ENCODE results near the gene DCDC1. TPM values are rescaled to one million over a fixed set of nuclear protein-coding genes. Genes with fewer than 3 reads are reported as not detected.
"Not testable (repeated sequence)": the region's sequence is repeated elsewhere in the genome, so short reads cannot be mapped to it uniquely, and the experiment has no call there.

Gene DCDC1
- total and polyA plus RNA-seq, 9 donors: 0.16 to 18.4 (median 1.5) TPM

DNA sequence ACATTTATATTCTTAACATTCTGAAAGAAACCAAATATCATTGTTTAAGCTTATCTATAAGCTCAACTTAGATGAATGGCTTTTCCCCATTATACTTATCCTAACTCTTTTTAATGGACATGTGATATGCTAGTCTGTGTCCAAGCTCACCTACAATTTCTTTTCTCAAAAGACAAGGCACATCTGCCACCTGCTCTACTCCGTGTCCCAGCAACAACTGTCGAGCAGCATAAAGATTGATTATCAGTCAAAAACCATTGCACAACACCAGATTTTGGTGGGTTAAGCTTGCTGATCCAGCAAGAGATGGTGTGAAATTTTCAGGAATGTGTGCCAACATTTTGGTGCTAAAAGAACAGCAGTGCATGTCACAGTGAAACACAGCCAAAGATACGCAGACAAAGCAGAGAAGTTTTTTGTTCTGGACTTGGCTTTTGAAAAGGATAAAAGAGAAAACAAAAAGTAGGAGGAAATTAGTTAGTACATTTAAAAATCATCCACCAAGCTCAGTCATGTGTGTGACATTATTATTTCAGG lies 65.8 kb downstream of the DCDC1 start:
- Histone ChIP-seq H3K36me3 (no peaks in the 10 kb centered on the region), H3K9me3 (no peaks in the 10 kb centered on the region), H3K27ac (no peak overlapping the region), H3K4me1 (ENCODE audit: insufficient read depth) (no peaks in the 10 kb centered on the region), H3K4me3 (no peak overlapping the region), H3K27me3 (no peaks in the 10 kb centered on the region)
- WGBS, 3 donors: 65 to 67% (median 65%) methylated on average over 3 of the region's 3 CpGs
- intact Hi-C loops (cut with DNase I): no loop called here
- no peak for DNase-seq
- TF ChIP-seq, protein P1, sequence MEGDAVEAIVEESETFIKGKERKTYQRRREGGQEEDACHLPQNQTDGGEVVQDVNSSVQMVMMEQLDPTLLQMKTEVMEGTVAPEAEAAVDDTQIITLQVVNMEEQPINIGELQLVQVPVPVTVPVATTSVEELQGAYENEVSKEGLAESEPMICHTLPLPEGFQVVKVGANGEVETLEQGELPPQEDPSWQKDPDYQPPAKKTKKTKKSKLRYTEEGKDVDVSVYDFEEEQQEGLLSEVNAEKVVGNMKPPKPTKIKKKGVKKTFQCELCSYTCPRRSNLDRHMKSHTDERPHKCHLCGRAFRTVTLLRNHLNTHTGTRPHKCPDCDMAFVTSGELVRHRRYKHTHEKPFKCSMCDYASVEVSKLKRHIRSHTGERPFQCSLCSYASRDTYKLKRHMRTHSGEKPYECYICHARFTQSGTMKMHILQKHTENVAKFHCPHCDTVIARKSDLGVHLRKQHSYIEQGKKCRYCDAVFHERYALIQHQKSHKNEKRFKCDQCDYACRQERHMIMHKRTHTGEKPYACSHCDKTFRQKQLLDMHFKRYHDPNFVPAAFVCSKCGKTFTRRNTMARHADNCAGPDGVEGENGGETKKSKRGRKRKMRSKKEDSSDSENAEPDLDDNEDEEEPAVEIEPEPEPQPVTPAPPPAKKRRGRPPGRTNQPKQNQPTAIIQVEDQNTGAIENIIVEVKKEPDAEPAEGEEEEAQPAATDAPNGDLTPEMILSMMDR (IDR thresholded peaks at IDR 0.05): no peak
- TF ChIP-seq POLR2A (IDR thresholded peaks at IDR 0.05) (no peak), EP300 (IDR thresholded peaks at IDR 0.05) (no peak)

DNA sequence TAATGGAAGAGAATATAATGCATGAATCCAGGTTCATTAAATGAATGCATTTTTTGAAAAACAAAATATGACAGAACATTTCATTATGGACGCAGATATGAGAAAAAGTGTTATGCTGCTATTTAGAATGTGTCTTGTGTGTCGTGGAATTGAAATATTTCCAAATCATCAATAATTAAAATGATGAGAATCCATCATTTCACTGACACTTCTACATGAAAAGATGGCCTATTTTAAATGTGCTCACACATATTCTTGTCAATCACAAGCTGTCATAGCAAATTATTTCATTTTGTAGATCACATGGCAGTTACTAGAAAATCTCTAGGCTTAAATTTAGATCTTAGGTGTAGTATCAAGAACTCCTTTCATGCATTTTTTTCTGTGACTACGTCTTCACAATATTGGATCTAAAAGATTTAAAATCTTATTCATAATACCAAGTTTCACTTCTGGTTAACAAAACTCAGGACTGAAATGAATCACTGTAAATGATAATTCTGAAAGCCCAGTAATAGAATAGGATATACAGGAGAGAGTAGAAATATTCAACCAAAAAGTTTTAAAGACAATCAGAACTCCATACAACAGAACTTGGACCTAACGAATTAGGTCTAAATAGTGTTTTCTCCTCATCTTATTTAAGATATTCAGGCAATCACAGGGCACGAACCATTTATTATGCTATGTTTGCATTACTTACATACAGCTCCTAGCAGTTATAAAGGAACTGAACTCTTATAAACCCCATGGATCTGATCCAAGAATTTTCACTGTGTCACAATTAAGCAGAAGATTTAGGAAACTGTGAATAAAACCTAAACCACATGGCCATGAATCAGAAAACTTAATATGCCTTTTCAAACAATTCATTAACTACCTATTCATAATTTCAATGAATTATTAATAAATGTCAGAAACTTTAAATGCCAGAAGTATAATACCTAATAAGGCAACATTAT lies 67.7 kb downstream of the DCDC1 start:
- Histone ChIP-seq H3K9me3 (no peaks in the 10 kb centered on the region), H3K27me3 (no peaks in the 10 kb centered on the region), H3K36me3 (no peaks in the 10 kb centered on the region), H3K4me1 (ENCODE audit: insufficient read depth) (no peaks in the 10 kb centered on the region), H3K4me3 (no peak overlapping the region), H3K27ac (no peak overlapping the region)
- no peak for DNase-seq
- TF ChIP-seq POLR2A (IDR thresholded peaks at IDR 0.05) (no peak), EP300 (IDR thresholded peaks at IDR 0.05) (no peak)
- TF ChIP-seq, protein P1 (IDR thresholded peaks at IDR 0.05): no peak
- intact Hi-C loops (cut with DNase I): no loop called here
- 72 to 77% (median 73%) methylated on average over 5 of the region's 5 CpGs for WGBS, 3 donors

DNA sequence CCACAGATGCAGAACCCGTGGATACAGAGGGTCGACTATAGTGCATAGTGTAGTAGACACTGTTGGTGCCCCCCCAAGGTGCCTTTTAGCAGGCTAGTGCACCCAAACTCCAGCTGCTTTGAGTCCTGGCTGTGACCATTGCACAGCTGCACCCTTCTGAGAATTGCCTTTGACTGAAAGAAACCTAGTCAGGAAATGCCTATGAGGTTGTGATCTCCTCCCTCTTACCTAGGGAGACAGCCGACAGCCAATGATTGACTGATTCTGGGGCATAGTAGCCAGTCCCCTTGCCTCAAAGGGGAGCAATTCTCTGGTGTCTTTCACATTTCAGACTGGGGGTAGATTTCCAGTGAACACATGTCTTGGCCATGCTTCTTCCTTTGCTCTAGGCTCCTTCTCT lies 74.2 kb downstream of the DCDC1 start:
- DNase-seq: no peak
- H3K4me3 ChIP-seq: no peak overlapping the region
- TF ChIP-seq, protein P1 (IDR thresholded peaks at IDR 0.05): no peak
- TF ChIP-seq POLR2A (IDR thresholded peaks at IDR 0.05): no peak
- TF ChIP-seq EP300 (IDR thresholded peaks at IDR 0.05): no peak
- 83 to 89% (median 85%) methylated on average over 3 of the region's 3 CpGs for WGBS, 3 donors
- H3K4me1 ChIP-seq (ENCODE audit: insufficient read depth): no peaks in the 10 kb centered on the region
- no peaks in the 10 kb centered on the region for H3K9me3 ChIP-seq
- no peak overlapping the region for H3K27ac ChIP-seq
- no peaks in the 10 kb centered on the region for H3K27me3 ChIP-seq
- no peaks in the 10 kb centered on the region for H3K36me3 ChIP-seq
- intact Hi-C loops (cut with DNase I): no loop called here

DNA sequence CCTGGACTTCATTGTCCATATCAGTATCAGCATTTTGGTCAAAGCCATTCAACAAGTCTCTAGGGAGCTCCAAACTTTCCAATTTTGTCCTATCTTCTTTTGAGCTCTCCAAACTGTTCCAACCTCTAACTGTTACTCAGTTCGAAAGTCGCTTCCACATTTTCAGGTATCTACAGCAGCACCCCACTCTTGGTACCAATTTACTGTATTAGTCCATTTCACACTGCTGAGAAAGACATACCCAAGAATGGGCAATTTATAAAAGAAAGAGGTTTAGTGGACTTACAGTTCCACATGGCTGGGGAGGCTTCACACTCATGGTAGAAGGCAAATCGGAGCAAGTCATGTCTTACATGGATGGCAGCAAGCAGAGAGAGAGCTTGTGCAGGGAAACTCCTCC lies 96.0 kb downstream of the DCDC1 start:
- H3K36me3 ChIP-seq; H3K4me1 ChIP-seq (ENCODE audit: insufficient read depth); H3K27ac ChIP-seq; H3K4me3 ChIP-seq; DNase-seq; H3K27me3 ChIP-seq; H3K9me3 ChIP-seq; intact Hi-C loops (cut with DNase I): not testable (repeated sequence)
- WGBS, 3 donors: 94 to 99% (median 95%) methylated on average over 3 of the region's 3 CpGs

DNA sequence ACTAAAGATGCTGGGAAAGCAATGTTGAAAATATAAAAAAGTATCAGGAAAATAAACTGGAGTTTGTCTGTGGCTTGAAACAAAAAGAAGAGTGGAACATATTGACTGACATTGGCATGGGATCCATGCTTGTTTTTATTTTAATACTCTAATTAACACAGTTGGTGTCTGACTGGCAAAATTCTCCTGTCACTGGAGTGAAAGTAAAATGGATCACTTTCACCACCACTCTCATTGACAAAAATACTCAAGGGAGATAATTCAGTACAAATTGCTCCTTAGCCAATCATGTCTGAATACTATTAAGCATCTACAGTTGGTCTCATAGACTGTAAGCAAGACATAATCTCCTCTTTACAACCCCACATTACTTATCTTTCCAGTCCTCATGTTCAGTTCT lies 101.8 kb downstream of the DCDC1 start:
- H3K27me3 ChIP-seq: no peaks in the 10 kb centered on the region
- H3K36me3 ChIP-seq: no peaks in the 10 kb centered on the region
- intact Hi-C loops (cut with DNase I): no loop called here
- DNase-seq: no peak
- H3K4me3 ChIP-seq: no peak overlapping the region
- no peaks in the 10 kb centered on the region for H3K9me3 ChIP-seq
- TF ChIP-seq, protein P1 (IDR thresholded peaks at IDR 0.05): no peak
- TF ChIP-seq EP300 (IDR thresholded peaks at IDR 0.05) (no peak), POLR2A (IDR thresholded peaks at IDR 0.05) (no peak)
- no peak overlapping the region for H3K27ac ChIP-seq
- no peaks in the 10 kb centered on the region for H3K4me1 ChIP-seq (ENCODE audit: insufficient read depth)
